ENCODE measurements around the gene PTRH2. TPM values are rescaled to one million over a fixed set of nuclear protein-coding genes. Genes with fewer than 3 reads are reported as not detected.

Gene PTRH2
- total RNA-seq, 1 experiment from 2014 or later: 32.6 TPM

DNA sequence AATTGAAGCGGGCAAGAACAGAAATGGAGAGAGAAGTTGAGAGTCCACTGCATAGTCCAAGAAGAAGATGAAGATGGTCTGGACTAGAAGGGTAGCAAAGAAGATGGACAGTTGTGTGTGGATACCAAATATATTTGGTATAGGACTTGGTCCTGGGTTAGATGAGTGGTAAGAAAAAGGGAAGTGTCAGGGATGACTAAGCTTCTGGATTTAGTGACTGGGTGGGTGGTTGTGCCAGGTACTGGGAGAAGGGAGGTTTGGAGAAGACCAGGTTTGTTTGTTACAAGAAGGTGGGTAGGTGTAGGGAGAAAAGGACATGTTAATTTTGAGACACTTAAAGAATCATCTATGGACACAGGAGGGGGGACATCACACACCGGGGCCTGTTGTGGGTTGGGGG, 5.6 kb upstream of the PTRH2 start (continued):
- no peak for TF ChIP-seq ZNF121 (CRISPR knock-in tag; IDR thresholded peaks at IDR 0.05)
- TF ChIP-seq GTF2I (CRISPR knock-in tag; conservative IDR thresholded peaks at IDR 0.05): no peak
- TF ChIP-seq RORB (CRISPR knock-in tag; IDR thresholded peaks at IDR 0.05): no peak
- no peak for TF ChIP-seq ZNF671 (CRISPR knock-in tag; IDR thresholded peaks at IDR 0.05)
- TF ChIP-seq CREM (CRISPR knock-in tag; IDR thresholded peaks at IDR 0.05): no peak

DNA sequence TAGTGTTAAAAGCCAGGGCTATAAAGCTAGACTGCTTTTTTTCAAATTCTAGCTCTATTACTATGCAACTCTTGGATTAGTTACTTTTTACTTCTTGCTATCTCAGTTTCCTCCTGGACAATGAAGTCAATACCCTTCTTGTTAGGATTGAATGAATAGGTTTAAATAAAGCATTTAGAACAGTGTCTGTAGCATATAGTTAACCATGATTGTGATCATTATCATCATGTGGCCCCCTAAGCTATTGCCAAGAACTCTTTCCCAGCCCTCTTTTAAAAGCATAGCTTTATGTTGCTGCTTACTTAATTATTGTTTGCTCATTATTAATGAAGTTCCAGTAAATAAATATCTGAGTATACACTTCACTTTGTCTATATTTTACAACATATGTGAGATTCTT, 4.7 kb upstream of the PTRH2 start:
- H3K27ac Mint-ChIP-seq: no peak overlapping the region
- POLR2A ChIA-PET: no interaction called here
- CTCF ChIA-PET: interaction anchor here (1.0 kb wide), 1 partner anchor 325 kb away, joined by 3 read pairs; no protein-coding TSS in a partner anchor
- H3K9me3 Mint-ChIP-seq: no peaks in the 10 kb centered on the region
- no peak for DNase-seq (ENCODE audit: low spot score)
- H3K4me3 Mint-ChIP-seq: no peak overlapping the region
- ATAC-seq: no peak
- no peaks in the 10 kb centered on the region for H3K27me3 Mint-ChIP-seq (ENCODE audit: low read depth)
- peaks cover 8% of the 10 kb centered on the region for H3K4me1 Mint-ChIP-seq
- TF ChIP-seq, protein P1, sequence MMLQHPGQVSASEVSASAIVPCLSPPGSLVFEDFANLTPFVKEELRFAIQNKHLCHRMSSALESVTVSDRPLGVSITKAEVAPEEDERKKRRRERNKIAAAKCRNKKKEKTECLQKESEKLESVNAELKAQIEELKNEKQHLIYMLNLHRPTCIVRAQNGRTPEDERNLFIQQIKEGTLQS (CRISPR knock-in tag; conservative IDR thresholded peaks at IDR 0.05): no peak
- TF ChIP-seq, protein P2, sequence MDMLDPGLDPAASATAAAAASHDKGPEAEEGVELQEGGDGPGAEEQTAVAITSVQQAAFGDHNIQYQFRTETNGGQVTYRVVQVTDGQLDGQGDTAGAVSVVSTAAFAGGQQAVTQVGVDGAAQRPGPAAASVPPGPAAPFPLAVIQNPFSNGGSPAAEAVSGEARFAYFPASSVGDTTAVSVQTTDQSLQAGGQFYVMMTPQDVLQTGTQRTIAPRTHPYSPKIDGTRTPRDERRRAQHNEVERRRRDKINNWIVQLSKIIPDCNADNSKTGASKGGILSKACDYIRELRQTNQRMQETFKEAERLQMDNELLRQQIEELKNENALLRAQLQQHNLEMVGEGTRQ (CRISPR knock-in tag; IDR thresholded peaks at IDR 0.05): no peak
- TF ChIP-seq KAT7 (CRISPR knock-in tag; IDR thresholded peaks at IDR 0.05; ENCODE audit: borderline replicate concordance): no peak
- TF ChIP-seq ZNF416 (CRISPR knock-in tag; IDR thresholded peaks at IDR 0.05): no peak
- no peak for TF ChIP-seq GRHL2 (CRISPR knock-in tag; IDR thresholded peaks at IDR 0.05; ENCODE audit: insufficient replicate concordance, severe bottlenecking)
- TF ChIP-seq, protein P3, sequence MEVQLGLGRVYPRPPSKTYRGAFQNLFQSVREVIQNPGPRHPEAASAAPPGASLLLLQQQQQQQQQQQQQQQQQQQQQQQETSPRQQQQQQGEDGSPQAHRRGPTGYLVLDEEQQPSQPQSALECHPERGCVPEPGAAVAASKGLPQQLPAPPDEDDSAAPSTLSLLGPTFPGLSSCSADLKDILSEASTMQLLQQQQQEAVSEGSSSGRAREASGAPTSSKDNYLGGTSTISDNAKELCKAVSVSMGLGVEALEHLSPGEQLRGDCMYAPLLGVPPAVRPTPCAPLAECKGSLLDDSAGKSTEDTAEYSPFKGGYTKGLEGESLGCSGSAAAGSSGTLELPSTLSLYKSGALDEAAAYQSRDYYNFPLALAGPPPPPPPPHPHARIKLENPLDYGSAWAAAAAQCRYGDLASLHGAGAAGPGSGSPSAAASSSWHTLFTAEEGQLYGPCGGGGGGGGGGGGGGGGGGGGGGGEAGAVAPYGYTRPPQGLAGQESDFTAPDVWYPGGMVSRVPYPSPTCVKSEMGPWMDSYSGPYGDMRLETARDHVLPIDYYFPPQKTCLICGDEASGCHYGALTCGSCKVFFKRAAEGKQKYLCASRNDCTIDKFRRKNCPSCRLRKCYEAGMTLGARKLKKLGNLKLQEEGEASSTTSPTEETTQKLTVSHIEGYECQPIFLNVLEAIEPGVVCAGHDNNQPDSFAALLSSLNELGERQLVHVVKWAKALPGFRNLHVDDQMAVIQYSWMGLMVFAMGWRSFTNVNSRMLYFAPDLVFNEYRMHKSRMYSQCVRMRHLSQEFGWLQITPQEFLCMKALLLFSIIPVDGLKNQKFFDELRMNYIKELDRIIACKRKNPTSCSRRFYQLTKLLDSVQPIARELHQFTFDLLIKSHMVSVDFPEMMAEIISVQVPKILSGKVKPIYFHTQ (CRISPR knock-in tag; IDR thresholded peaks at IDR 0.05): no peak
- H3K36me3 Mint-ChIP-seq: 0 out of 2 replicates have a peak, but pooled peaks cover 1% of the 10 kb centered on the region

DNA sequence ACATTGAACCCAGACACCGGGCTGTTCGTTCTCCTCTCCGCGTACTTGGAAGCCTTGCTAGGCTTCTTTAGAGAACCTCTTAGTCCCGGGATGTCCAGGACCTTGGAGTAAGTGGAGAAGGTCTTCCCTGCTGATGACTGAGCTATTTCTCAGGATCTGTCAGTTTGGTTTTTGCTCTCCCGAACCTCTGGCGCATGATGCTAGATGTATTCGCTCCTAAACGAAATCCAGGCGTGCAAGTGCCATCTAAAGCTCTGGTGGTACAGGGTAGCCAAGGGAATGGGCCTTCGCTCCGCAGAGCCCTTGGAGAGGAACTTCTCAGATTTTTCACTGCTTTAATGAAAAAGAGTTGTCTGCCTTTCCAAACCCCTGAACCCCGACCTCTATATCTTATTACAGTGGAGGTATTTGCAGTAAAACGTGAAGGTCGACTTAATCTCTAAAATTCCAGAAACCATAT, 771 bp upstream of the PTRH2 start:
- Mint-ChIP-seq H3K27ac (peak overlapping the region; percentile 98), H3K27me3 (ENCODE audit: low read depth) (no peaks in the 10 kb centered on the region), H3K4me1 (peaks cover 27% of the 10 kb centered on the region), H3K36me3 (peaks cover 9% of the 10 kb centered on the region), H3K9me3 (no peaks in the 10 kb centered on the region), H3K4me3 (peak overlapping the region; percentile 98)
- ATAC-seq (no peak), DNase-seq (ENCODE audit: low spot score) (no peak)
- TF ChIP-seq, protein P4, sequence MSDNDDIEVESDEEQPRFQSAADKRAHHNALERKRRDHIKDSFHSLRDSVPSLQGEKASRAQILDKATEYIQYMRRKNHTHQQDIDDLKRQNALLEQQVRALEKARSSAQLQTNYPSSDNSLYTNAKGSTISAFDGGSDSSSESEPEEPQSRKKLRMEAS (CRISPR knock-in tag; IDR thresholded peaks at IDR 0.05): no peak
- TF ChIP-seq SP1 (CRISPR knock-in tag; conservative IDR thresholded peaks at IDR 0.05): no peak
- TF ChIP-seq, protein P5, sequence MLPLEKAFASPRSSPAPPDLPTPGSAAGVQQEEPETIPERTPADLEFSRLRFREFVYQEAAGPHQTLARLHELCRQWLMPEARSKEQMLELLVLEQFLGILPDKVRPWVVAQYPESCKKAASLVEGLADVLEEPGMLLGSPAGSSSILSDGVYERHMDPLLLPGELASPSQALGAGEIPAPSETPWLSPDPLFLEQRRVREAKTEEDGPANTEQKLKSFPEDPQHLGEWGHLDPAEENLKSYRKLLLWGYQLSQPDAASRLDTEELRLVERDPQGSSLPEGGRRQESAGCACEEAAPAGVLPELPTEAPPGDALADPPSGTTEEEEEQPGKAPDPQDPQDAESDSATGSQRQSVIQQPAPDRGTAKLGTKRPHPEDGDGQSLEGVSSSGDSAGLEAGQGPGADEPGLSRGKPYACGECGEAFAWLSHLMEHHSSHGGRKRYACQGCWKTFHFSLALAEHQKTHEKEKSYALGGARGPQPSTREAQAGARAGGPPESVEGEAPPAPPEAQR (CRISPR knock-in tag; IDR thresholded peaks at IDR 0.05): no peak
- TF ChIP-seq FOXK1 (CRISPR knock-in tag; IDR thresholded peaks at IDR 0.05): no peak
- TF ChIP-seq, protein P6, sequence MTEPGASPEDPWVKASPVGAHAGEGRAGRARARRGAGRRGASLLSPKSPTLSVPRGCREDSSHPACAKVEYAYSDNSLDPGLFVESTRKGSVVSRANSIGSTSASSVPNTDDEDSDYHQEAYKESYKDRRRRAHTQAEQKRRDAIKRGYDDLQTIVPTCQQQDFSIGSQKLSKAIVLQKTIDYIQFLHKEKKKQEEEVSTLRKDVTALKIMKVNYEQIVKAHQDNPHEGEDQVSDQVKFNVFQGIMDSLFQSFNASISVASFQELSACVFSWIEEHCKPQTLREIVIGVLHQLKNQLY (CRISPR knock-in tag; IDR thresholded peaks at IDR 0.05): no peak
- TF ChIP-seq, protein P7, sequence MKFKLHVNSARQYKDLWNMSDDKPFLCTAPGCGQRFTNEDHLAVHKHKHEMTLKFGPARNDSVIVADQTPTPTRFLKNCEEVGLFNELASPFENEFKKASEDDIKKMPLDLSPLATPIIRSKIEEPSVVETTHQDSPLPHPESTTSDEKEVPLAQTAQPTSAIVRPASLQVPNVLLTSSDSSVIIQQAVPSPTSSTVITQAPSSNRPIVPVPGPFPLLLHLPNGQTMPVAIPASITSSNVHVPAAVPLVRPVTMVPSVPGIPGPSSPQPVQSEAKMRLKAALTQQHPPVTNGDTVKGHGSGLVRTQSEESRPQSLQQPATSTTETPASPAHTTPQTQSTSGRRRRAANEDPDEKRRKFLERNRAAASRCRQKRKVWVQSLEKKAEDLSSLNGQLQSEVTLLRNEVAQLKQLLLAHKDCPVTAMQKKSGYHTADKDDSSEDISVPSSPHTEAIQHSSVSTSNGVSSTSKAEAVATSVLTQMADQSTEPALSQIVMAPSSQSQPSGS (CRISPR knock-in tag; IDR thresholded peaks at IDR 0.05; ENCODE audit: borderline replicate concordance, low read depth): no peak
- TF ChIP-seq NR1H2 (CRISPR knock-in tag; IDR thresholded peaks at IDR 0.05): no peak
- TF ChIP-seq ZNF423 (CRISPR knock-in tag; IDR thresholded peaks at IDR 0.05): no peak
- TF ChIP-seq TEAD4 (CRISPR knock-in tag; IDR thresholded peaks at IDR 0.05): no peak
- TF ChIP-seq FOXP1 (CRISPR knock-in tag; IDR thresholded peaks at IDR 0.05; ENCODE audit: borderline replicate concordance): no peak
- TF ChIP-seq, protein P8, sequence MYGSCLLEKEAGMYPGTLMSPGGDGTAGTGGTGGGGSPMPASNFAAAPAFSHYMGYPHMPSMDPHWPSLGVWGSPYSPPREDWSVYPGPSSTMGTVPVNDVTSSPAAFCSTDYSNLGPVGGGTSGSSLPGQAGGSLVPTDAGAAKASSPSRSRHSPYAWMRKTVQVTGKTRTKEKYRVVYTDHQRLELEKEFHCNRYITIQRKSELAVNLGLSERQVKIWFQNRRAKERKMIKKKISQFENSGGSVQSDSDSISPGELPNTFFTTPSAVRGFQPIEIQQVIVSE (CRISPR knock-in tag; IDR thresholded peaks at IDR 0.05; ENCODE audit: borderline replicate concordance): no peak
- POLR2A ChIA-PET: interaction anchor here (0.7 to 1.9 kb wide), 6 partner anchors 22 to 553 kb away, joined by 3 to 10 read pairs (median 4); partner anchors contain the start of genes PRR11 and SKA2
- CTCF ChIA-PET: interaction anchor here (0.9 to 2.1 kb wide), 5 partner anchors 46 to 378 kb away, joined by 3 to 12 read pairs (median 3); no protein-coding TSS in a partner anchor

All from WTC11 (cell line).